Lung (tissue), 12 donors: ENCODE results near the gene GRIA2. TPM values are rescaled to one million over a fixed set of nuclear protein-coding genes. Genes with fewer than 3 reads are reported as not detected.

Experiments
- ATAC-seq: fragments of 200-7000 bp; cut with Tn5 transposase; one replicate; pipeline ENCODE4 v1.9.1; 2020; ENCODE audit warnings: moderate number of reproducible peaks; ENCODE audit not compliant: insufficient read depth, low FRiP score
- DNase-seq, 3 donors: peaks; one replicate each; pipeline ENCODE4 v3.0.0-alpha.2; 2013 to 2017
- H3K27ac ChIP-seq, 2 donors: one replicate each; pipeline ENCODE4 v1.5.1; 2013; ENCODE audit warnings: mild to moderate bottlenecking in 2 of 2, moderate library complexity in 2 of 2, control low read depth in 1 of 2, inconsistent platforms in 1 of 2, low read depth in 1 of 2, low read length in 1 of 2
- H3K27me3 ChIP-seq, 3 donors: one replicate each; pipeline ENCODE4 v1.5.1; 2013; ENCODE audit warnings: low read length in 2 of 3; ENCODE audit not compliant: control insufficient read depth in 3 of 3, insufficient read depth in 3 of 3
- H3K36me3 ChIP-seq, 4 donors: one replicate each; pipeline ENCODE4 v1.5.1; 2013; ENCODE audit warnings: low read length in 4 of 4, mild to moderate bottlenecking in 1 of 4, moderate library complexity in 1 of 4; ENCODE audit not compliant: control insufficient read depth in 4 of 4, insufficient read depth in 4 of 4
- H3K4me1 ChIP-seq, 5 donors: one replicate each; pipeline ENCODE4 v1.5.1; 2013; ENCODE audit warnings: low read length in 5 of 5, mild to moderate bottlenecking in 2 of 5, moderate library complexity in 1 of 5; ENCODE audit not compliant: control insufficient read depth in 5 of 5, insufficient read depth in 5 of 5
- H3K4me3 ChIP-seq: one replicate; pipeline ENCODE4 v1.5.1; 2013; ENCODE audit warnings: mild to moderate bottlenecking, control low read depth, moderate library complexity
- H3K9ac ChIP-seq, 2 donors: one replicate each; pipeline ENCODE4 v1.5.1; 2013; ENCODE audit warnings: low read length in 2 of 2, control low read depth in 1 of 2; ENCODE audit not compliant: insufficient read depth in 1 of 2
- H3K9me3 ChIP-seq, 4 donors: one replicate each; pipeline ENCODE4 v1.5.1; 2013; ENCODE audit warnings: low read length in 3 of 4, mild to moderate bottlenecking in 1 of 4, moderate library complexity in 1 of 4; ENCODE audit not compliant: control insufficient read depth in 4 of 4, insufficient read depth in 3 of 4
- WGBS, 2 donors: extraction: QIAGEN DNeasy Blood & Tissue Kit; methylation state at CpG; one replicate each; pipeline ENCODE4 v1.1.7; 2013; 5-methylcytosine and 5-hydroxymethylcytosine counted together
- polyA plus RNA-seq, 2 donors: library from polyadenylated mRNA; stranded (reverse); fragments of 200-250 nt; gene quantifications; one replicate each; pipeline ENCODE4 v1.2.1, GENCODE V29; 2013
- total RNA-seq, 2 donors: library from RNA; depleted of rRNA in 1 of 2; stranded (reverse); fragments of >200 nt in 1 of 2; gene quantifications; one replicate each; pipeline ENCODE4 v1.2.1, GENCODE V29; 2014 to 2021
- TF ChIP-seq, protein P1 (sequence below): IDR thresholded peaks from 2 replicates; pipeline ENCODE4 v1.5.1; 2012; ENCODE audit warnings: mild to moderate bottlenecking; ENCODE audit errors: control extremely low read depth, extremely low read depth
- donor health status: control.
- donor health status: control.
- donor health status: Bipolar disorder and iron deficiency.
- donor health status: healthy.
- donor health status: DM: yes; HTN: yes; CAD: no.

GRIA2 gene
- total and polyA plus RNA-seq, 4 donors = 0.02 to 5.6 (median 0.03) TPM; not detected in 1

DNA sequence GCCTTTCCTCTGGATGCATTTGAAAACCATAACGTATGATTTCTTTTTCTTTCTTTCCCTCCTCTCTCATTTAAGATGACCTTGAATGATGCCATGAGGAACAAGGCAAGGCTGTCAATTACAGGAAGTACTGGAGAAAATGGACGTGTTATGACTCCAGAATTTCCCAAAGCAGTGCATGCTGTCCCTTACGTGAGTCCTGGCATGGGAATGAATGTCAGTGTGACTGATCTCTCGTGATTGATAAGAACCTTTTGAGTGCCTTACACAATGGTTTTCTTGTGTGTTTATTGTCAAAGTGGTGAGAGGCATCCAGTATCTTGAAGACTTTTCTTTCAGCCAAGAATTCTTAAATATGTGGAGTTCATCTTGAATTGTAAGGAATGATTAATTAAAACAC lies 142.8 kb downstream of the GRIA2 start:
- Histone ChIP-seq H3K27me3 (no peaks in the 10 kb centered on the region), H3K27ac (no peak overlapping the region), H3K9ac (no peak overlapping the region), H3K4me3 (no peak overlapping the region), H3K4me1 (peaks cover 0 to 4% (median 0%) of the 10 kb centered on the region in 5 donors), H3K9me3 (no peaks in the 10 kb centered on the region), H3K36me3 (no peaks in the 10 kb centered on the region)
- TF ChIP-seq, protein P1, sequence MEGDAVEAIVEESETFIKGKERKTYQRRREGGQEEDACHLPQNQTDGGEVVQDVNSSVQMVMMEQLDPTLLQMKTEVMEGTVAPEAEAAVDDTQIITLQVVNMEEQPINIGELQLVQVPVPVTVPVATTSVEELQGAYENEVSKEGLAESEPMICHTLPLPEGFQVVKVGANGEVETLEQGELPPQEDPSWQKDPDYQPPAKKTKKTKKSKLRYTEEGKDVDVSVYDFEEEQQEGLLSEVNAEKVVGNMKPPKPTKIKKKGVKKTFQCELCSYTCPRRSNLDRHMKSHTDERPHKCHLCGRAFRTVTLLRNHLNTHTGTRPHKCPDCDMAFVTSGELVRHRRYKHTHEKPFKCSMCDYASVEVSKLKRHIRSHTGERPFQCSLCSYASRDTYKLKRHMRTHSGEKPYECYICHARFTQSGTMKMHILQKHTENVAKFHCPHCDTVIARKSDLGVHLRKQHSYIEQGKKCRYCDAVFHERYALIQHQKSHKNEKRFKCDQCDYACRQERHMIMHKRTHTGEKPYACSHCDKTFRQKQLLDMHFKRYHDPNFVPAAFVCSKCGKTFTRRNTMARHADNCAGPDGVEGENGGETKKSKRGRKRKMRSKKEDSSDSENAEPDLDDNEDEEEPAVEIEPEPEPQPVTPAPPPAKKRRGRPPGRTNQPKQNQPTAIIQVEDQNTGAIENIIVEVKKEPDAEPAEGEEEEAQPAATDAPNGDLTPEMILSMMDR = no peak
- 37% methylated on average over 4 of the region's 4 CpGs for WGBS, 2 donors
- no peak for DNase-seq
- ATAC-seq = no peak

GRCh38 chr4:157372154-157372553 lies 151.6 kb downstream of the GRIA2 start:
- Histone ChIP-seq H3K9ac (no peak overlapping the region), H3K27ac (no peak overlapping the region), H3K36me3 (no peaks in the 10 kb centered on the region), H3K4me1 (no peaks in the 10 kb centered on the region), H3K27me3 (no peaks in the 10 kb centered on the region), H3K4me3 (no peak overlapping the region), H3K9me3 (no peaks in the 10 kb centered on the region)
- DNase-seq = no peak
- WGBS, 2 donors = 70 to 73% methylated on average over 3 of the region's 3 CpGs
- ATAC-seq = no peak
- TF ChIP-seq, protein P1 = no peak

GRCh38 chr4:157372567-157372966 lies 152.0 kb downstream of the GRIA2 start:
- Histone ChIP-seq H3K27ac (no peak overlapping the region), H3K4me1 (no peaks in the 10 kb centered on the region), H3K4me3 (no peak overlapping the region), H3K9me3 (no peaks in the 10 kb centered on the region), H3K27me3 (no peaks in the 10 kb centered on the region), H3K36me3 (no peaks in the 10 kb centered on the region), H3K9ac (no peak overlapping the region)
- 87 to 88% methylated on average over 3 of the region's 3 CpGs for WGBS, 2 donors
- no peak for ATAC-seq
- TF ChIP-seq, protein P1 = no peak
- no peak for DNase-seq

GRCh38 chr4:157389741-157390140 lies 169.2 kb downstream of the GRIA2 start:
- no peak overlapping the region for H3K9ac ChIP-seq
- no peak overlapping the region for H3K4me3 ChIP-seq
- TF ChIP-seq, protein P1 = no peak
- H3K9me3 ChIP-seq = no peaks in the 10 kb centered on the region
- H3K4me1 ChIP-seq = no peaks in the 10 kb centered on the region
- H3K27me3 ChIP-seq = no peaks in the 10 kb centered on the region
- H3K36me3 ChIP-seq = no peaks in the 10 kb centered on the region
- whole genome bisulfite sequencing, 2 donors = 51 to 54% methylated on average over 3 of the region's 3 CpGs
- DNase-seq (peak; percentile 58 to 81 (median 75)), ATAC-seq (no peak)
- H3K27ac ChIP-seq = no peak overlapping the region
